Measurements from ENCODE around the gene CTAG2.

The CTAG2 gene

GRCh38 chrX:154658187-154658586 lies 4.8 kb upstream of the CTAG2 start:
- no peak overlapping the region for H3K4me3 ChIP-seq (ENCODE audit: low read length)
- no peak for DNase-seq (ENCODE audit: low read depth)
- H3K9me3 ChIP-seq (ENCODE audit: control insufficient read depth, low read length), result peaks cover 12% of the 10 kb centered on the region
- no peak overlapping the region for H3K9ac ChIP-seq (ENCODE audit: low read length)
- peaks cover 8% of the 10 kb centered on the region for H3K27me3 ChIP-seq (replicated peaks; ENCODE audit: control insufficient read depth, insufficient read depth, low read length)
- H3K4me1 ChIP-seq (ENCODE audit: control insufficient read depth, insufficient read depth, low read length), result no peaks in the 10 kb centered on the region
- no peaks in the 10 kb centered on the region for H3K36me3 ChIP-seq (ENCODE audit: control insufficient read depth, insufficient read depth, low read length, severe bottlenecking)

GRCh38 chrX:154657226-154657805 lies 3.9 kb upstream of the CTAG2 start:
- H3K36me3 ChIP-seq (ENCODE audit: control insufficient read depth, insufficient read depth, low read length, severe bottlenecking), result no peaks in the 10 kb centered on the region
- no peak overlapping the region for H3K4me3 ChIP-seq (ENCODE audit: low read length)
- H3K9ac ChIP-seq (ENCODE audit: low read length), result no peak overlapping the region
- no peaks in the 10 kb centered on the region for H3K4me1 ChIP-seq (ENCODE audit: control insufficient read depth, insufficient read depth, low read length)
- H3K9me3 ChIP-seq (ENCODE audit: control insufficient read depth, low read length), result peaks cover 5% of the 10 kb centered on the region
- DNase-seq (ENCODE audit: low read depth), result no peak
- H3K27me3 ChIP-seq (replicated peaks; ENCODE audit: control insufficient read depth, insufficient read depth, low read length), result peaks cover 8% of the 10 kb centered on the region

GRCh38 chrX:154655786-154656185 lies 2.4 kb upstream of the CTAG2 start:
- Histone ChIP-seq H3K4me1 (ENCODE audit: control insufficient read depth, insufficient read depth, low read length) (no peaks in the 10 kb centered on the region), H3K36me3 (ENCODE audit: control insufficient read depth, insufficient read depth, low read length, severe bottlenecking) (no peaks in the 10 kb centered on the region), H3K9me3 (ENCODE audit: control insufficient read depth, low read length) (no peaks in the 10 kb centered on the region), H3K27me3 (replicated peaks; ENCODE audit: control insufficient read depth, insufficient read depth, low read length) (peaks cover 3% of the 10 kb centered on the region), H3K4me3 (ENCODE audit: low read length) (no peak overlapping the region), H3K9ac (ENCODE audit: low read length) (no peak overlapping the region)
- DNase-seq (ENCODE audit: low read depth), result no peak

GRCh38 chrX:154655346-154655745 lies 2.0 kb upstream of the CTAG2 start:
- Histone ChIP-seq H3K4me3 (ENCODE audit: low read length) (no peak overlapping the region), H3K4me1 (ENCODE audit: control insufficient read depth, insufficient read depth, low read length) (no peaks in the 10 kb centered on the region), H3K9ac (ENCODE audit: low read length) (no peak overlapping the region), H3K9me3 (ENCODE audit: control insufficient read depth, low read length) (no peaks in the 10 kb centered on the region), H3K36me3 (ENCODE audit: control insufficient read depth, insufficient read depth, low read length, severe bottlenecking) (no peaks in the 10 kb centered on the region), H3K27me3 (replicated peaks; ENCODE audit: control insufficient read depth, insufficient read depth, low read length) (no peaks in the 10 kb centered on the region)
- DNase-seq (ENCODE audit: low read depth), result no peak

GRCh38 chrX:154654925-154655324 lies 1.5 kb upstream of the CTAG2 start:
- Histone ChIP-seq H3K27me3 (replicated peaks; ENCODE audit: control insufficient read depth, insufficient read depth, low read length) (no peaks in the 10 kb centered on the region), H3K4me3 (ENCODE audit: low read length) (no peak overlapping the region), H3K9me3 (ENCODE audit: control insufficient read depth, low read length) (no peaks in the 10 kb centered on the region), H3K9ac (ENCODE audit: low read length) (no peak overlapping the region), H3K36me3 (ENCODE audit: control insufficient read depth, insufficient read depth, low read length, severe bottlenecking) (no peaks in the 10 kb centered on the region), H3K4me1 (ENCODE audit: control insufficient read depth, insufficient read depth, low read length) (no peaks in the 10 kb centered on the region)
- DNase-seq (ENCODE audit: low read depth), result no peak

GRCh38 chrX:154654372-154654771 lies 993 bp upstream of the CTAG2 start:
- no peaks in the 10 kb centered on the region for H3K36me3 ChIP-seq (ENCODE audit: control insufficient read depth, insufficient read depth, low read length, severe bottlenecking)
- H3K27me3 ChIP-seq (replicated peaks; ENCODE audit: control insufficient read depth, insufficient read depth, low read length), result no peaks in the 10 kb centered on the region
- no peaks in the 10 kb centered on the region for H3K9me3 ChIP-seq (ENCODE audit: control insufficient read depth, low read length)
- DNase-seq (ENCODE audit: low read depth), result no peak
- no peak overlapping the region for H3K9ac ChIP-seq (ENCODE audit: low read length)
- H3K4me1 ChIP-seq (ENCODE audit: control insufficient read depth, insufficient read depth, low read length), result no peaks in the 10 kb centered on the region
- H3K4me3 ChIP-seq (ENCODE audit: low read length), result no peak overlapping the region

- Histone ChIP-seq H3K4me1 (ENCODE audit: control insufficient read depth, insufficient read depth, low read length) (no peaks in the 10 kb centered on the region), H3K27me3 (replicated peaks; ENCODE audit: control insufficient read depth, insufficient read depth, low read length) (no peaks in the 10 kb centered on the region), H3K9ac (ENCODE audit: low read length) (no peak overlapping the region), H3K9me3 (ENCODE audit: control insufficient read depth, low read length) (no peaks in the 10 kb centered on the region), H3K36me3 (ENCODE audit: control insufficient read depth, insufficient read depth, low read length, severe bottlenecking) (no peaks in the 10 kb centered on the region), H3K4me3 (ENCODE audit: low read length) (no peak overlapping the region)
- DNase-seq (ENCODE audit: low read depth), result no peak
Measured at GRCh38 chrX:154653048-154653401, 354 bp downstream of the CTAG2 start.

- DNase-seq (ENCODE audit: low read depth), result no peak
- no peaks in the 10 kb centered on the region for H3K36me3 ChIP-seq (ENCODE audit: control insufficient read depth, insufficient read depth, low read length, severe bottlenecking)
- H3K9ac ChIP-seq (ENCODE audit: low read length), result no peak overlapping the region
- H3K9me3 ChIP-seq (ENCODE audit: control insufficient read depth, low read length), result no peaks in the 10 kb centered on the region
- no peaks in the 10 kb centered on the region for H3K4me1 ChIP-seq (ENCODE audit: control insufficient read depth, insufficient read depth, low read length)
- no peaks in the 10 kb centered on the region for H3K27me3 ChIP-seq (replicated peaks; ENCODE audit: control insufficient read depth, insufficient read depth, low read length)
- no peak overlapping the region for H3K4me3 ChIP-seq (ENCODE audit: low read length)
Measured at GRCh38 chrX:154652311-154653047, 900 bp downstream of the CTAG2 start.

- Histone ChIP-seq H3K4me3 (ENCODE audit: low read length) (no peak overlapping the region), H3K9ac (ENCODE audit: low read length) (no peak overlapping the region), H3K36me3 (ENCODE audit: control insufficient read depth, insufficient read depth, low read length, severe bottlenecking) (no peaks in the 10 kb centered on the region), H3K4me1 (ENCODE audit: control insufficient read depth, insufficient read depth, low read length) (no peaks in the 10 kb centered on the region), H3K27me3 (replicated peaks; ENCODE audit: control insufficient read depth, insufficient read depth, low read length) (no peaks in the 10 kb centered on the region), H3K9me3 (ENCODE audit: control insufficient read depth, low read length) (no peaks in the 10 kb centered on the region)
- DNase-seq (ENCODE audit: low read depth), result no peak
Measured at GRCh38 chrX:154650221-154650510, 3.2 kb downstream of the CTAG2 start.

GRCh38 chrX:154649503-154650220 lies 3.7 kb downstream of the CTAG2 start:
- Histone ChIP-seq H3K9me3 (ENCODE audit: control insufficient read depth, low read length) (no peaks in the 10 kb centered on the region), H3K4me3 (ENCODE audit: low read length) (no peak overlapping the region), H3K9ac (ENCODE audit: low read length) (no peak overlapping the region), H3K36me3 (ENCODE audit: control insufficient read depth, insufficient read depth, low read length, severe bottlenecking) (no peaks in the 10 kb centered on the region), H3K4me1 (ENCODE audit: control insufficient read depth, insufficient read depth, low read length) (no peaks in the 10 kb centered on the region), H3K27me3 (replicated peaks; ENCODE audit: control insufficient read depth, insufficient read depth, low read length) (no peaks in the 10 kb centered on the region)
- DNase-seq (ENCODE audit: low read depth), result no peak

GRCh38 chrX:154648931-154649330 lies 4.4 kb downstream of the CTAG2 start:
- no peaks in the 10 kb centered on the region for H3K36me3 ChIP-seq (ENCODE audit: control insufficient read depth, insufficient read depth, low read length, severe bottlenecking)
- H3K27me3 ChIP-seq (replicated peaks; ENCODE audit: control insufficient read depth, insufficient read depth, low read length), result no peaks in the 10 kb centered on the region
- DNase-seq (ENCODE audit: low read depth), result no peak
- no peak overlapping the region for H3K9ac ChIP-seq (ENCODE audit: low read length)
- no peak overlapping the region for H3K4me3 ChIP-seq (ENCODE audit: low read length)
- no peaks in the 10 kb centered on the region for H3K9me3 ChIP-seq (ENCODE audit: control insufficient read depth, low read length)
- H3K4me1 ChIP-seq (ENCODE audit: control insufficient read depth, insufficient read depth, low read length), result no peaks in the 10 kb centered on the region

Measured in adipocyte (in vitro differentiated cells).